Neutrophil (primary cell): Measurements from ENCODE around the gene SMAD6.
"Not testable (repeated sequence)": the region's sequence is repeated elsewhere in the genome, so short reads cannot be mapped to it uniquely, and the experiment has no call there.

Source experiments
- H3K27ac ChIP-seq: fragments of 200-600 bp; sonication (generic); 2 replicates; pipeline ENCODE4 v1.5.1; 2016; ENCODE audit warnings: mild to moderate bottlenecking, moderate library complexity
- H3K27me3 ChIP-seq: fragments of 200-600 bp; sonication (generic); 2 replicates; pipeline ENCODE4 v1.6.0; 2016; ENCODE audit warnings: mild to moderate bottlenecking
- H3K36me3 ChIP-seq: fragments of 200-600 bp; sonication (generic); 2 replicates; pipeline ENCODE4 v1.5.1; 2017
- H3K4me1 ChIP-seq, 2 experiments: fragments of 200-600 bp in 1 of 2; sonication (generic) in 1 of 2; 1 replicate in 1 of 2; 2 replicates in 1 of 2; pipeline versions ENCODE4 v1.5.1 to v1.6.1; 2013 to 2016; ENCODE audit warnings: low read depth in 1 of 2, low read length in 1 of 2, mild to moderate bottlenecking in 1 of 2, moderate library complexity in 1 of 2; ENCODE audit not compliant: control insufficient read depth in 1 of 2, insufficient read depth in 1 of 2
- H3K4me3 ChIP-seq, 2 experiments: fragments of 200-600 bp in 1 of 2; sonication (generic) in 1 of 2; 1 replicate in 1 of 2; 2 replicates in 1 of 2; pipeline ENCODE4 v1.5.1; 2013 to 2016; ENCODE audit warnings: low read depth in 1 of 2, low read length in 1 of 2, mild to moderate bottlenecking in 1 of 2, moderate library complexity in 1 of 2
- H3K9me3 ChIP-seq: fragments of 200-600 bp; sonication (generic); 2 replicates; pipeline ENCODE4 v1.5.1; 2016
- CTCF ChIP-seq: fragments of 200-600 bp; sonication (generic); IDR thresholded peaks from 2 replicates; pipeline ENCODE4 v1.5.1; 2016; ENCODE audit warnings: antibody characterized with exemption

SMAD6 gene

DNA sequence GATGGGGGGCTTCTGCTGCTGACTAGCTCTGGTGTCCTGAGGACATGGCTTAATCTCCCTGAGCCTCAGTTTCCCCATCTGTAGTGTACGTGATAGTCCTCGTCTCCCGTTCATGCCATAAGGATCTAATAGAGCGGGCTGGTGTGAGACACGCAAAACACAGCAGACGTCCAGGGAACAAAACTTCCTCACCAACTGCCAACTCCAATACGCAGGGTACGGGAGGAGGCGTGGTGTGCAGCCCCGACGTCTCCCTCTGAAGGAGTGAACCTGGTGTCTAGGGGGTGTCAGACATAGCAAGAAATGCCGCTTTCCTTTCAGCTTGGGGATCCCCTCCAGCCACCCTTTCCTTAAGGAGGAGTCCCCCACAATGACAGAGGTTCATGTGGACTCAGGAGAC is 55.0 kb downstream of the SMAD6 start:
- no peak for TF ChIP-seq CTCF
- Histone ChIP-seq H3K4me3 (no peak overlapping the region), H3K27ac (no peak overlapping the region), H3K4me1 (peaks cover 5 to 6% of the 10 kb centered on the region in 2 experiments), H3K36me3 (no peaks in the 10 kb centered on the region), H3K9me3 (no peaks in the 10 kb centered on the region), H3K27me3 (peaks cover 34% of the 10 kb centered on the region)

DNA sequence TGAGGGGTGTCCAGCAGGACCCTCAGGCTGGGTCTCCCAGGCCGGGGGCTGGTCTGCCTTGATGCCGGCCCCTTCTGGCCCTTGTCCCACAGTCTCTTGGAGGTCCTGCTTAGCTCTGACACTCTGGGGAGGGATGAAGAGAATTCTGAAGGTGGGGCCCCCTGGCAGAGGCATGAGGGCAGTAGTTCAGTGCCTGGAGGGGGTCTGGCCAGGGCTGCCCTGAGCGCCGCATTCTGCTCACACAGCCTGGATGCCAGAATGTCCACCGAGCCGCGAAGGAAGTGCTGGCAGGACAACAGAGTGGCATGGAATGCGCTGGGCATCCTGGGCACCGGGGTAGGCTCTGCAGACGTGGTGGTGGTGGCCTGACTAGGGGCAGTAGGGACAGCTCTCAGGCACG is 55.5 kb downstream of the SMAD6 start:
- no peaks in the 10 kb centered on the region for H3K36me3 ChIP-seq
- H3K4me3 ChIP-seq = no peak overlapping the region

DNA sequence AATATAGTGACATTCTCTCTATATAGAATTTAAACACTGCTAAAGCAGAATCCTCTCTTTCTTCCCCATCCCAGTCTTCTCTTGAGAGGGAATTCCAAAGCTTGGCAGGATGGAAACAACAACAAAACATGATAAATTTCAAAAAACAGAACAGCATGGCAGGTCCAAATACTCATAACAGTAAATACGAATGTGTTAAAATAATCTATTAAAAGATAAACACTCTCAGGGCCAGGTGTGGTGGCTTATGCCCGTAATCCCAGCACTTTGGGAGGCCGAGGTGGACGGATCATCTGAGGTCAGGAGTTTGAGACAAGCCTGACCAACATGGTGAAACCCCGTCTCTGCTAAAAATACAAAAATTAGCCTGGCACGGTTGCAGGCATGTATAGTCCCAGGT is 56.2 kb downstream of the SMAD6 start:
- peaks cover 11 to 14% of the 10 kb centered on the region in 2 experiments for H3K4me1 ChIP-seq
- H3K36me3 ChIP-seq, H3K27ac ChIP-seq, H3K4me3 ChIP-seq, H3K9me3 ChIP-seq: not testable (repeated sequence)
- peaks cover 46% of the 10 kb centered on the region for H3K27me3 ChIP-seq

More for the DNA sequence above, 55.5 kb downstream of the SMAD6 start:
- no peak for TF ChIP-seq CTCF
- no peak overlapping the region for H3K27ac ChIP-seq
- peaks cover 5 to 7% of the 10 kb centered on the region in 2 experiments for H3K4me1 ChIP-seq
- H3K9me3 ChIP-seq = no peaks in the 10 kb centered on the region
- H3K27me3 ChIP-seq = peaks cover 39% of the 10 kb centered on the region

GRCh38 chr15:66758844-66759243 is 56.8 kb downstream of the SMAD6 start:
- no peaks in the 10 kb centered on the region for H3K36me3 ChIP-seq
- H3K4me1 ChIP-seq = peaks cover 17 to 20% of the 10 kb centered on the region in 2 experiments
- H3K9me3 ChIP-seq = no peaks in the 10 kb centered on the region
- no peak for TF ChIP-seq CTCF
- no peak overlapping the region for H3K27ac ChIP-seq
- peaks cover 52% of the 10 kb centered on the region for H3K27me3 ChIP-seq
- H3K4me3 ChIP-seq = no peak overlapping the region

DNA sequence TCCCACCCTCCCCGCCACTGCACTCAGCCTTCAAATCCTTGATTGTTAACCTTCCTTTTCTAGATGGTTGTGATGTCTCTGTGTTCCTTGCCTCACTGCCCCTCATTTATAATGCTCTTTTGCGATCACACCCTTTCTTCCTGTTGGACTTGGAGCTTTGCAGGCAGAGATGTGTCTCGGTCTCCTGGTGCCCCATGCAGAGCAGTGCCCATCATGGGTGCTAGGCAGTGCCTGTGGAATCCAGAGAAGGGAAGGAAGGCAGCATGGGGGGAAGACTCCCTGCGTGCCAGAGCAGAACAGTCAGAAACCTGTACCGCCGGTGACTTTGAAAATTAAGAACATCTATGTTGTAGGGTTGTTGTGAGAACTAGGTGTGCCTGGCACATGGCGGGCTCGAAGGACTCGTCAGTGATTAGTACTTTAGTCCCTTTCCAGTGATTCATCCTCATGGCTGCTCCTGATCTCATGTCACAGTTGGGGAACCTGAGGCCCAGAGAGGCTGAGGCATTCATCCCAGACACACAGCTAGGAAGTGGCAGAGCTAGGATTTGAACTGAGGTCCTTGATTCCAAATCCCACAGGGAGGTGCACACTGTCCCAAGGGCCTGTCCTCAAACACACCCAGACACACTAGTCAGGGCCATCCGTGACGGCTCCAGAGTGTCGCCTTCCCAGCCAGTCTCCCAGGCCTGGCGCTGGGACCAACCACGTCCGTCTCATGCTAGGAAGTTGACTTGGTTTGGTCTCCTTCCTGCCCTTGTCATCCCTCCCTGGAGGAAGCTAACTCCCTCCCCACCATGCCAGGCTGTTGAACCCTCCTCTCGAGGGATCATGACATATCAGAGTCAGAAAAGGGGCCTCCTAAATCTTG is 58.3 kb downstream of the SMAD6 start:
- Histone ChIP-seq H3K4me3 (no peak overlapping the region), H3K36me3 (no peaks in the 10 kb centered on the region), H3K9me3 (no peaks in the 10 kb centered on the region), H3K27me3 (peaks cover 63% of the 10 kb centered on the region), H3K4me1 (peaks cover 27 to 35% of the 10 kb centered on the region in 2 experiments), H3K27ac (no peak overlapping the region)
- TF ChIP-seq CTCF = no peak

- peaks cover 35 to 43% of the 10 kb centered on the region in 2 experiments for H3K4me1 ChIP-seq
- TF ChIP-seq CTCF = no peak
- peaks cover 67% of the 10 kb centered on the region for H3K27me3 ChIP-seq
- H3K9me3 ChIP-seq = no peaks in the 10 kb centered on the region
- no peak overlapping the region for H3K27ac ChIP-seq
- H3K36me3 ChIP-seq = no peaks in the 10 kb centered on the region
- no peak overlapping the region for H3K4me3 ChIP-seq
Measured at GRCh38 chr15:66760968-66761725, 59.1 kb downstream of the SMAD6 start.
